Measurements from ENCODE around the gene RNF31.

The RNF31 gene

DNA sequence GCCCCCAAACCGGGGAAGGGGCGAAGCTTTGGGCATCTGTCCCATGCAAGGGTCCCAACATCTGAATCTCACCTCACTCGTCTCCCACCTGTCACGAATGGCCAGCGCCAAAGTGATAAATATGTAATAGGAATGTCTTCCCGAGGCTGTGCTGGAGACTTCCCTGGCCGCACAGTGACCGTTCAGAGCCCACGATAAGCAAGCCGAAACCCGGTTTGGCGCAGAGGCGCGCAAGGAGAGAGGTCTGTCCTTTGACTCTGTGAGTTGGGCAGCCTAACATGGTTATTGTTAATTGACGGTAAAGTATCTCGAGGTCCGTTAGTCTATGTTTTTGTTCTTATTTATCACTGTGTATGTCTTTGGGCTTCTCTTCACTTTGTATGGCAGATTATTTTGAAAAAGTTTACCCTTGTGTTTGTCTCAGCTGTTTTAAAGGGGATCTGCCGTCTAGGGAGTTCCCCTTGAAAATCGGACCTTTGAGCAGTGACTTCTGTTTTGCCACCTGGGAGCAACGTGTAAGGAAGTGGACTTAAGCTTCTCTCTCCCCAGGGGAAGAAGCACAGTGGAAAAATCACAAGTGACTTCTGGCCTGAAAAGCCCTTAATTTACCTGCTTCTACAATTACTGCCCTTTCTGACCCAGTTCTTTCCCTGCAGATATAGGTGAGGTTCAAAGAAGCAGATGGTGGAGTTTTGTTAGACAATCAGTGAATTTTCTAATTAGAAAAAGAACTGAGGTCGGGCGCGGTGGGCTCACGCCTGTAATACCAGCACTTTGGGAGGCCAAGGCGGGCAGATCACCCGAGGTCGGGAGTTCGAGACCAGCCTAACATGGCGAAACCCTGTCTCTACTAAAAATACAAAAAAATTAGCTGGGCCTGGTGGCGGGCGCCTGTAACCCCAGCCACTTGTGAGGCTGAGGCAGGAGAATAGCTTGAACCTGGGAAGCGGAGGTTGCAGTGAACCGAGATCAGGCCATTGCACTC lies 49.1 kb downstream of the RNF31 start:
- no peak for TF ChIP-seq GATA2 (IDR thresholded peaks at IDR 0.05; ENCODE audit: low read depth, low read length)
- TF ChIP-seq GATA3 (IDR thresholded peaks at IDR 0.05; ENCODE audit: low read depth, low read length): no peak

DNA sequence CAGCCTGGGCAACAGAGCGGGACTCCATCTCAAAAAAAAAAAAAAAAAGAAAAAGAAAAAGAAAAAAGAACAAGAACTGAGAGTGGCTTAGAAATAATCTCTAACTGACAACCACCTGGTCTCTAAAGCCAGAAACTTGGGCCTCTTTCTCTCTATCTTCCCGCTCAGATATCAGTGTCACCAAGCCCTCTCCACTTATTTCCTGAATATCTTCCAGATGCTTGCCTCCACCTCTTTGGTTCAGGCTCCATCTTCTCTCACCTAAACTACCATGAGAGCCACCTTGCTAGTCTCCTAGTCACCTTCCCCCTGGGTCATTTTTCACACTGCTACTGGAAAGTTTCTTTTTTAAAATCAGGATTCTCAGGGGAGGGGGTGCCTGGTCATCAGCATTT lies 49.8 kb downstream of the RNF31 start:
- TF ChIP-seq GATA3 (IDR thresholded peaks at IDR 0.05; ENCODE audit: low read depth, low read length) (no peak), GATA2 (IDR thresholded peaks at IDR 0.05; ENCODE audit: low read depth, low read length) (no peak)

DNA sequence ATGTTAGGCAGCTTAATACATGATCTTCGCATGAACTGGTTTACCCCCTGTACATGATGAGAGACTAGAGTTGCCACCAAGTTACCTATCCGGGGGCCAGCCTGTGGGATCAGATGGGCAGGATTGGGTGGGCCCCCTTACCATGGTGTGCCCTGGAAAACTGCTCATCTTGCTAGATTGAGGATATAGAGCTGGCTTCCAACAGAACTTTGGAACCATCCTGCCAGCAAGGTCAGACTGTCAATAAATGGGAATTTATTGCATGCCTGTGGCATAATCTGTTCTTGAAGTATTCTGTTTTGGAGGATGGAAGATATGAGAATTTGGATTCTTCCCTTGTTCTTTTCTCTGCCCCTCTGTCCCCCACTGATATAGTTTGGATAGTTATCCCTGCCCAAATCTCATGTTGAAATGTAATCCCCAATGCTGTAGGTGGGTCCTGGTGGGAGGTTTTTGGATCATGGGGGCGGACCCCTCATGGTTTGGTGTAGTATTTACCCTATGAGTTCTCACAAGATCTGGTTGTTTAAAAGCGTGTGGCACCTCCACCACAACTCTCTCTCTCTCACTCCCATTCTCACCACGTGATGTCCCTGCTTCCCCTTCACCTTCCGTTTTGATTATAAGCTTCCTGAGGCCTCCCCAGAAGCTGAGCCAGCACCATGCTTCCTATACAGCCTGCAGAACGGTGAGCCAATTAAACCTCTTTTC lies 51.7 kb downstream of the RNF31 start:
- TF ChIP-seq GATA2 (IDR thresholded peaks at IDR 0.05; ENCODE audit: low read depth, low read length): no peak
- no peak for TF ChIP-seq GATA3 (IDR thresholded peaks at IDR 0.05; ENCODE audit: low read depth, low read length)

DNA sequence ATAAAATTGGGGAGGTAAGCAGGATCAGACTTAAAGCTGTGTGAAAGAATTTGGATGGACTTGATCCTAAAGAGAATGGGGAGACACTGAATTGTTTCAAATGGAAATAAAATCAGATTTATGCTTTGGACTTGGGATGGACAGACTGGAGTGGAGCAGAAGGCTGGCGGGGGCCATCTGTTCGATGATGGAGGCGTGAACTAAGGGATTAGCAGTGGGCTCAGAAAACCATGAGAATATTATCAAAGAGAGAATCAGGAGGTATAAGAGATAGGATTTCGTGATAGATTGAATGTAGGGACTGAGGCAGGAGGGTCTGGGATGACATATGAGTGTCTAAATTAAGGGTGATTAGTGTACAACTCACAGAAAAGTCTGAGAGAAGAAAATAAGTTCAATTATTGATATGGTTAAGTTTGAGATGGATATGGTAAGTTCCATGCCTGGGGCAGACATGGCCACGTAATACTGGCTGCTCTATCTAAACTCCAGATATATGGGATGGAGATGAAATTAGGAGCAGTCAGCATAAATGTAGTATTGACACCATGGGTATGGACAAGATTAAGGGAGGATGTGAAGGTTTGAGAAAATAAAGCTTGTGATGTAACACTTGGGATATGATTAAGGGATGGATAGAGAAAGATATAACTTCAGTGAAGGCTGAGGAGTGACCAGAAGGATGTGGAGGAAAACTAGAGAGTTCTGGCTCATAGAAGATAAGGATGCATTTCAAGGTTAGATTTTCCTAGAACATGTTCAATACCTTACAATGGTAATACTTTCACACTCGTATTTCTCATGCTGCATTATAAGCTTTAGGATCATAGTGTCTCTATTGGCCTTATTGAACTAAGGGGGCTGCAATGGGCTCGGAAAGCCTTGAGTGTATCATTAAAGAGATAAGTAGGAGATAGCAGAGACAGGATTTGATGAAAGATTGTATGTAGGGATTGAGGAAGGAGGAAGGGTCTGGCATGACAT lies 57.2 kb downstream of the RNF31 start:
- TF ChIP-seq GATA3 (IDR thresholded peaks at IDR 0.05; ENCODE audit: low read depth, low read length) (no peak), GATA2 (IDR thresholded peaks at IDR 0.05; ENCODE audit: low read depth, low read length) (no peak)

DNA sequence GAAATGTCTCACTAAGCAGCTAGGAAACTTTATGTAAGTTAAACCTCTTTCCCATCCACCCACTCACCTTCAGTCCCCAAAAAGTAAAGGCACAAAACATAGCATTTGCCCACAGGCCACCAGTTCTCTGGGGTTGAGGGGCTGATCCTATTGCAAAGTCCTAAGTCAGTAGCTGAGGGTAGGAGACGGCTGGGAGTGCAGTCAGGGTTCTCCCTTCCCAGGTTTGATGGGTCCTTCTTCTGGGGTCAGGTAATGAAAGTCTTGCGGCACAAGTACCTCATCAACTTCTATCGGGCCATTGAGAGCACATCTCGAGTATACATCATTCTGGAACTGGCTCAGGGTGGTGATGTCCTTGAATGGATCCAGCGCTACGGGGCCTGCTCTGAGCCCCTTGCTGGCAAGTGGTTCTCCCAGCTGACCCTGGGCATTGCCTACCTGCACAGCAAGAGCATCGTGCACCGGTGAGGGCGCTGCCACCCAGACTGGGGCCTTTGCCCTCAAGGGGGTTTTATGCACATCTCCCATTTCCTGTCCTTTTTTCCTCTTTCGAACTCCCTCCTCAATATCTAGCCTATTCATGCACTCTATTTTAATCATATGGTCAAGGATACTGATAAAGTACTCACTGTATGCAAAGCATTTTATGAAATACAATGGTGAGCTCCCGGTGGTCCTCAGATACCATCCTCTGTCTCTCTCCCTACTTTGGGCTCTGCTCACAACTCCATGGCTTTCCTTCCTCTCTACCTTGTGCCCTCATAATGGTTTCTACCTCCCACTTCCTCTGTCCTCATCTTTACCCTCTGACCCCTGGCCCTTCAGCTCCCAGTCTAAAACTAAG lies 59.2 kb downstream of the RNF31 start:
- TF ChIP-seq GATA3 (IDR thresholded peaks at IDR 0.05; ENCODE audit: low read depth, low read length): no peak
- TF ChIP-seq GATA2 (IDR thresholded peaks at IDR 0.05; ENCODE audit: low read depth, low read length): no peak

DNA sequence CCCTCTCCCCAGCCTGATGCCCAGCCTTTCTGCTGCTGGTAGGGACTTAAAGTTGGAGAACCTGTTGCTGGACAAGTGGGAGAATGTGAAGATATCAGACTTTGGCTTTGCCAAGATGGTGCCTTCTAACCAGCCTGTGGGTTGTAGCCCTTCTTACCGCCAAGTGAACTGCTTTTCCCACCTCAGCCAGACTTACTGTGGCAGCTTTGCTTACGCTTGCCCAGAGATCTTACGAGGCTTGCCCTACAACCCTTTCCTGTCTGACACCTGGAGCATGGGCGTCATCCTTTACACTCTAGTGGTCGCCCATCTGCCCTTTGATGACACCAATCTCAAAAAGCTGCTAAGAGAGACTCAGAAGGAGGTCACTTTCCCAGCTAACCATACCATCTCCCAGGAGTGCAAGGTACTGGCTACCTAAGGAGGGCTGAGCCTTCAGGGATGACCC lies 59.8 kb downstream of the RNF31 start:
- no peak for TF ChIP-seq GATA3 (IDR thresholded peaks at IDR 0.05; ENCODE audit: low read depth, low read length)

DNA sequence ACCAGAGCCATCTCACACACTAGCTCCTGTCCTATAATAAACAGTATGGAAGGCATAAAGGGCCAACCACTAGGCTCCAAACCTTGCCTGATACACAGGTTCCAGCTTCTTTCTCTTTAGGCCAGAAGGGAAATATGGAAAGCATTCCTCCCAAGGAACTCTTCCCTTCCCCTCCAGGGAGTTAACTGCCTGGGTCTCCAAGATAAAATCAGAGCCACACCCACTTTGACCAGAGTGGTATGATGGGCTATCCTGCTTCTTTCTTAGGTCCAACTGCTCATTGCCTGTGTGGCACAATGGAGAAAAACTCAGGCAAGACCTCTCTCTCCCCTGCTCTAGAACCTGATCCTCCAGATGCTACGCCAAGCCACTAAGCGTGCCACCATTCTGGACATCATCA lies 60.3 kb downstream of the RNF31 start:
- TF ChIP-seq GATA3 (IDR thresholded peaks at IDR 0.05; ENCODE audit: low read depth, low read length): no peak
- TF ChIP-seq GATA2 (IDR thresholded peaks at IDR 0.05; ENCODE audit: low read depth, low read length): no peak

Data from SH-SY5Y (cell line).